GM12801 (cell line): ENCODE data around the gene CD44.

Experiments
- CTCF ChIP-seq: IDR thresholded peaks from one replicate; pipeline ENCODE4 v1.5.1; 2011; ENCODE audit warnings: control low read depth; ENCODE audit not compliant: insufficient read length; ENCODE audit errors: extremely low read depth

The CD44 gene

GRCh38 chr11:35276396-35277145, 137.6 kb downstream of the CD44 start:
- TF ChIP-seq CTCF: no peak

DNA sequence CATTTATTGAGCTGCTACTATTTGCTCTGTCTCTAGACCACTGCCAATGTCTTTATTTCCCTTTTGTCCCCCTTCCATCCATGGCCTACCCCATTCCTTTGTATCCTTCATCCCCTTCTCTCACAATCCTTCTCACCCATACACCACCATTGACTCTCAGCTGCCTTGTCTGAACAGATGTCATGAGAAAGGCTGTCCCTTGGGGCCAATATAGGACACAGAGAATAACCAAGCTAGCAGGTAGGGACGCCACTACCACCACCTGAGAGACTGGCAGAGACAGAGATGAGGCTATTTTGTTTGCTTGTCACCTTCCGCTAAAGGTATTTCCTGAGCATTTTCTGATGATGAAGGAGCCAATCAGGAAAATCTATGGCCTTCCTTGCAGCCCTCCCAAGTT, 138.9 kb downstream of the CD44 start:
- no peak for TF ChIP-seq CTCF

- no peak for TF ChIP-seq CTCF
Observed at GRCh38 chr11:35280727-35281126, 141.8 kb downstream of the CD44 start.

DNA sequence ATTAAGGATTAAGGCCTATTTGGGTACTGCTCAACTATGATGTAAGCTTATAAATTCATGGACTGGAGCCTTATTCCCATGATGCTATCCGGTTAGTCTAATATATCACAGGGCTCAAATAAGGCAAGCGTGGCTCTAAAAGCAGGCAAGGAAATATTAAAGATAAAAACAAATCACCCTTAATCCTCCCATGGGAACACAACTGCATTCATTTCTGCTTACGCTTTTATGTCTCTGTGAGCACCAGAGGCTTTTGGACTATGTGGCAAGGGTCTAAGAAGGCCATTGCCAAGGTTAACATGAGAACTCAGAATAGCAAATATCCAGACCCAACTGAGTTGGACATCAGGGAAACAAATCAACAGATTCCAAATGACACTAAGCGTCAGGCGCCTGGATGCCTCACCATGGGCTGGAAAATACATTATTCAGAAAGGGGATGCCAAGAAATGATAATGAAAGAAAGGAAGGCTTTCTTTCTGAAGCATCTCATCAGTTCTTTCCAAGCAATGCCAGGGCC, 142.3 kb downstream of the CD44 start:
- no peak for TF ChIP-seq CTCF
